Neutrophil (primary cell): ENCODE measurements around the gene ZNF804B.

Experiments
- H3K27ac ChIP-seq: fragments of 200-600 bp; sonication (generic); 2 replicates; pipeline ENCODE4 v1.5.1; 2016; ENCODE audit warnings: mild to moderate bottlenecking, moderate library complexity
- H3K27me3 ChIP-seq: fragments of 200-600 bp; sonication (generic); 2 replicates; pipeline ENCODE4 v1.6.0; 2016; ENCODE audit warnings: mild to moderate bottlenecking
- H3K36me3 ChIP-seq: fragments of 200-600 bp; sonication (generic); 2 replicates; pipeline ENCODE4 v1.5.1; 2017
- H3K4me1 ChIP-seq, 2 experiments: fragments of 200-600 bp in 1 of 2; sonication (generic) in 1 of 2; 1 replicate in 1 of 2; 2 replicates in 1 of 2; pipeline versions ENCODE4 v1.5.1 to v1.6.1; 2013 to 2016; ENCODE audit warnings: low read depth in 1 of 2, low read length in 1 of 2, mild to moderate bottlenecking in 1 of 2, moderate library complexity in 1 of 2; ENCODE audit not compliant: control insufficient read depth in 1 of 2, insufficient read depth in 1 of 2
- H3K4me3 ChIP-seq, 2 experiments: fragments of 200-600 bp in 1 of 2; sonication (generic) in 1 of 2; 1 replicate in 1 of 2; 2 replicates in 1 of 2; pipeline ENCODE4 v1.5.1; 2013 to 2016; ENCODE audit warnings: low read depth in 1 of 2, low read length in 1 of 2, mild to moderate bottlenecking in 1 of 2, moderate library complexity in 1 of 2
- H3K9me3 ChIP-seq: fragments of 200-600 bp; sonication (generic); 2 replicates; pipeline ENCODE4 v1.5.1; 2016
- CTCF ChIP-seq: fragments of 200-600 bp; sonication (generic); IDR thresholded peaks from 2 replicates; pipeline ENCODE4 v1.5.1; 2016; ENCODE audit warnings: antibody characterized with exemption

ZNF804B gene

DNA sequence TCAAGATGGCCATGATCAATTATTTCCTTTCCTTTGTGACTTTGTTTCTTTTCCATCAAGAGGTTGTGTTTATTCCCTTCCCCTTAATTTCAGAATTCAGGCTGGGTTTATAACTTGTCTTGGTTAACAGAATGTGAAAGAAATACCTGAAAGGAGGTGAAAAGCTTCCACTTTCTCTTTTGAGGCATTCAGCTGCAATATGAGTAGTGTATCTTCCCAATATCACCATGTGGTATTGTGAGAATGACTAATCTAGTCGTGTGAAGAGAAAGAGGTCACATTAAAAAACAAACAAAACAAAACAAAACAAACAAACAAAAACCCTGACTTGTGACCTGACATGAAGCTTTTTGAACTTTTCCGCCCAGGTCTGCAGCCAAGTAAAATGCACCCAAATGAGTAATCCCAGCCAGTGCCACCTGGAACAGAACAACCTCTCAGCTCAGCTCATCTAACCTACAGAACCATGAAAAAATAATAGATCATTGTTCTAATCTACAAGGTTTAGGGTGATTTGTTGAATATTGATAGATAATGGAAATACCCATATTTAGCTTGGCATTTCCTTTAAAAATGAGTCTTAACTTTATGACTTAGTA, 106.9 kb downstream of the ZNF804B start:
- H3K9me3 ChIP-seq: no peaks in the 10 kb centered on the region

GRCh38 chr7:88867158-88867557, 107.7 kb downstream of the ZNF804B start:
- Histone ChIP-seq H3K4me3 (no peak overlapping the region), H3K36me3 (no peaks in the 10 kb centered on the region), H3K9me3 (no peaks in the 10 kb centered on the region), H3K27ac (no peak overlapping the region), H3K4me1 (no peaks in the 10 kb centered on the region), H3K27me3 (no peaks in the 10 kb centered on the region)
- no peak for TF ChIP-seq CTCF

More for the DNA sequence above, 106.9 kb downstream of the ZNF804B start:
- no peak overlapping the region for H3K27ac ChIP-seq
- no peaks in the 10 kb centered on the region for H3K27me3 ChIP-seq
- H3K36me3 ChIP-seq: no peaks in the 10 kb centered on the region
- no peak for TF ChIP-seq CTCF
- no peak overlapping the region for H3K4me3 ChIP-seq
- no peaks in the 10 kb centered on the region for H3K4me1 ChIP-seq

GRCh38 chr7:88868456-88868855, 109.0 kb downstream of the ZNF804B start:
- H3K9me3 ChIP-seq: no peaks in the 10 kb centered on the region
- no peaks in the 10 kb centered on the region for H3K36me3 ChIP-seq
- no peaks in the 10 kb centered on the region for H3K27me3 ChIP-seq
- no peaks in the 10 kb centered on the region for H3K4me1 ChIP-seq
- no peak overlapping the region for H3K27ac ChIP-seq
- H3K4me3 ChIP-seq: no peak overlapping the region
- no peak for TF ChIP-seq CTCF

- no peak overlapping the region for H3K4me3 ChIP-seq
- no peak overlapping the region for H3K27ac ChIP-seq
- no peaks in the 10 kb centered on the region for H3K4me1 ChIP-seq
- TF ChIP-seq CTCF: no peak
- no peaks in the 10 kb centered on the region for H3K9me3 ChIP-seq
- H3K36me3 ChIP-seq: no peaks in the 10 kb centered on the region
- no peaks in the 10 kb centered on the region for H3K27me3 ChIP-seq
These were observed 121.6 kb downstream of the ZNF804B start for GRCh38 chr7:88881136-88881535.

- Histone ChIP-seq H3K4me1 (no peaks in the 10 kb centered on the region), H3K36me3 (no peaks in the 10 kb centered on the region), H3K4me3 (no peak overlapping the region), H3K27ac (no peak overlapping the region), H3K27me3 (no peaks in the 10 kb centered on the region), H3K9me3 (no peaks in the 10 kb centered on the region)
- TF ChIP-seq CTCF: no peak
These were observed 125.6 kb downstream of the ZNF804B start for GRCh38 chr7:88885131-88885530.

GRCh38 chr7:88888684-88889083, 129.2 kb downstream of the ZNF804B start:
- no peak overlapping the region for H3K4me3 ChIP-seq
- H3K27ac ChIP-seq: no peak overlapping the region
- no peaks in the 10 kb centered on the region for H3K36me3 ChIP-seq
- TF ChIP-seq CTCF: no peak
- H3K27me3 ChIP-seq: no peaks in the 10 kb centered on the region
- no peaks in the 10 kb centered on the region for H3K9me3 ChIP-seq
- no peaks in the 10 kb centered on the region for H3K4me1 ChIP-seq
